Central memory CD8-positive, alpha-beta T cell (primary cell): ENCODE results near the gene DNMT3A.

ENCODE experiments used
- ATAC-seq: fragments of 150-1000 bp; cut with Tn5 transposase; replicated peaks from 2 replicates; pipeline ENCODE4 v1.10.0; 2022; ENCODE audit warnings: mild to moderate bottlenecking, moderate FRiP score, moderate number of reproducible peaks; ENCODE audit not compliant: poor library complexity, severe bottlenecking; ENCODE audit errors: extremely low read depth
- DNase-seq, 2 donors: peaks; one replicate each; pipeline ENCODE4 v3.0.0; 2021; ENCODE audit warnings: low spot score in 2 of 2
- H3K27ac Mint-ChIP-seq: one replicate; pipeline ENCODE4 v1.8.0; 2022; ENCODE audit warnings: low read depth, mild to moderate bottlenecking, moderate library complexity, mixed read lengths
- H3K27me3 Mint-ChIP-seq: one replicate; pipeline ENCODE4 v1.8.0; 2022; ENCODE audit warnings: mixed read lengths
- H3K36me3 Mint-ChIP-seq: one replicate; pipeline ENCODE4 v1.8.0; 2022; ENCODE audit warnings: mild to moderate bottlenecking, moderate library complexity, mixed read lengths; ENCODE audit not compliant: insufficient read depth
- H3K4me1 Mint-ChIP-seq: one replicate; pipeline ENCODE4 v1.8.0; 2022; ENCODE audit warnings: mixed read lengths
- H3K4me3 Mint-ChIP-seq: one replicate; pipeline ENCODE4 v1.8.0; 2022; ENCODE audit warnings: mild to moderate bottlenecking, moderate library complexity, mixed read lengths
- H3K9me3 Mint-ChIP-seq: one replicate; pipeline ENCODE4 v1.8.0; 2022; ENCODE audit warnings: mixed read lengths

Gene DNMT3A

GRCh38 chr2:25310965-25311864 is 30.5 kb downstream of the DNMT3A start:
- Mint-ChIP-seq H3K27ac (no peak overlapping the region), H3K9me3 (no peaks in the 10 kb centered on the region), H3K4me1 (peaks cover 40% of the 10 kb centered on the region), H3K4me3 (no peak overlapping the region), H3K27me3 (no peaks in the 10 kb centered on the region), H3K36me3 (peaks cover 1% of the 10 kb centered on the region)
- ATAC-seq (no peak), DNase-seq (no peak)

- H3K4me3 Mint-ChIP-seq = no peak overlapping the region
- ATAC-seq (no peak), DNase-seq (no peak)
- no peaks in the 10 kb centered on the region for H3K27me3 Mint-ChIP-seq
- peaks cover 41% of the 10 kb centered on the region for H3K4me1 Mint-ChIP-seq
- no peaks in the 10 kb centered on the region for H3K9me3 Mint-ChIP-seq
- H3K36me3 Mint-ChIP-seq = peaks cover 1% of the 10 kb centered on the region
- no peak overlapping the region for H3K27ac Mint-ChIP-seq
Observed at GRCh38 chr2:25310709-25310964, 31.1 kb downstream of the DNMT3A start.

DNA sequence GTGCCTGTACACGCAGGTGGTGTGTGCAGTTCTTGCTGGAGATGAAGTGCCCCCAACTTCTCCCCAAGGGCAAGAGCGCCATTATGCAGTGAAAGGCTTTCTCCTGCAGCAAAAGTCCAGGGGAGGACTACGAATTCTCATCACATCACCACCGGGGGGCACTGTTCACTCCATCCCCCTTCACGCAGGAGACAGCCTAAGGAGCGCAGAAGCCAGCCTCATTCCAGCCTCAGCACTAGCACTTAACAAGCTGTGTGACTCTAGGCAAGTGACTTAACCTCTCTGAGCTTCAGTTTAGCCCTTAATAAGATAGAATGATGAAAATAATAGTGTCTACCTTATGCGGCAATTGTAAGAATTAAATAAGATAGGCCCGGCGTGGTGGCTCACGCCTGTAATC is 32.3 kb downstream of the DNMT3A start:
- DNase-seq (peak; percentile 32 to 35), ATAC-seq (no peak)
- Mint-ChIP-seq H3K4me3 (no peak overlapping the region), H3K27ac (no peak overlapping the region), H3K9me3 (no peaks in the 10 kb centered on the region), H3K4me1 (peaks cover 43% of the 10 kb centered on the region), H3K36me3 (peaks cover 1% of the 10 kb centered on the region), H3K27me3 (no peaks in the 10 kb centered on the region)

- peak overlapping the region; percentile 11 for H3K27ac Mint-ChIP-seq
- H3K9me3 Mint-ChIP-seq = no peaks in the 10 kb centered on the region
- H3K36me3 Mint-ChIP-seq = peaks cover 1% of the 10 kb centered on the region
- H3K27me3 Mint-ChIP-seq = no peaks in the 10 kb centered on the region
- no peak for ATAC-seq
- H3K4me3 Mint-ChIP-seq = no peak overlapping the region
- H3K4me1 Mint-ChIP-seq = peaks cover 41% of the 10 kb centered on the region
- DNase-seq = no peak
Observed at GRCh38 chr2:25308599-25308998, 33.1 kb downstream of the DNMT3A start.

DNA sequence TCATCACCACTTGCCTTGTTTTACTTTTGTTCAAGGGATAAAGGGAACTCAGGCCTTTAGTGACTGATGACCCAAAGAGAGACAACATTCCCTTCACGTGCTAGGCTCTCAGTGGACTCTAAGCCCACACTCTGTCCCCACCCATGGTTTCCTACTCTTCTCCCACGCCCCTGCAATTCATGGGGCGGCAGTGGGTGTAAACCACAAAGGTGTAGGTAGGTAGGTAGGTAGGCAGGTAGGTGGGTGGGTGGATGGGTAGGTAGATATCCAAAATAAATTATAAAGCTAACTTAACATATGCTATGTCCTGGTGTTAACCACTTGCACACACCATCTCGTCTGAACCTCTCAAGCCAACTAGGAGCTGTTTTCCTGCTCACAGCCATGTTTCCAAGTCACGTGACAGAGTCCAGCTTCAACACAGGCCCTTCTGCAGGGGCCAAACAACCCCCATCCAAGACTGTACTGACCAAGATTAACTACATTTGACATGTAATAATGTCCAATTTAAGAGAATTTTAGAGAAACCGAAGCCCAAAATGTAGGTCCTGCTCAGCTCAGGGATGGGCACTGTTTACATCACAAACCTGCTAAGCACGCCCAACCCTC is 33.7 kb downstream of the DNMT3A start:
- Mint-ChIP-seq H3K4me1 (peaks cover 41% of the 10 kb centered on the region), H3K4me3 (no peak overlapping the region), H3K36me3 (peaks cover under 1% of the 10 kb centered on the region), H3K27me3 (no peaks in the 10 kb centered on the region), H3K27ac (peak overlapping the region; percentile 11), H3K9me3 (no peaks in the 10 kb centered on the region)
- DNase-seq (no peak), ATAC-seq (no peak)

DNA sequence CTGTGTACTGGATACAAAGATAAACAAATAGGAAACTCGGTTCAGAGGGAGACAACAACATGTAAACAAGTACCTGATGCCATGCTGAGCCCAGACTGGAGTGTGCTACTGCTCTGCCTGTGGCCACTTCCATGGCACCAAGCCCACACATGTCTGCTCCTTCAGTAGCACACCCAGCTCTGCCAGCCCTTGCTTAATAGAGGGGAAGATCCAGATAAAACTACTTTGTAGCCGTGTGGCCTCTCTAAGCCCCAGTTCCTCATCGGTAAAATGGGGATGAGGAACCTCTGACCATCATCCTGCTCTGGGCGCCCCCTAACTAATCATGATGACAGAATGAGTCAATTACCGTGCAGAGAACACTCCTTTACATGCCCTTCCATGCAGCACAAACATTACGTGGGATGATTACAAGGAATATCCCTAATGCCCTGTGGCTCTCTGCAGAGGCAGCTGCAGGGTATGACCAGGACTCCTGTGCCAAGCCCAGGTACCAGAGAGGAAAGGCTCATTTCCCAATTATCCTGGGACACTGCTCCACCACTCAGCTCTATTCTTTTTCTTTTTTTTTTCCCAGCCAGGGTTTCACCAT is 34.9 kb downstream of the DNMT3A start:
- Mint-ChIP-seq H3K4me1 (peaks cover 43% of the 10 kb centered on the region), H3K27ac (peak overlapping the region; percentile 29), H3K27me3 (no peaks in the 10 kb centered on the region), H3K9me3 (no peaks in the 10 kb centered on the region), H3K4me3 (no peak overlapping the region), H3K36me3 (no peaks in the 10 kb centered on the region)
- no peak for ATAC-seq
- DNase-seq = no peak

GRCh38 chr2:25305775-25306174 is 36.0 kb downstream of the DNMT3A start:
- Mint-ChIP-seq H3K9me3 (no peaks in the 10 kb centered on the region), H3K27me3 (no peaks in the 10 kb centered on the region), H3K4me1 (peaks cover 45% of the 10 kb centered on the region), H3K36me3 (no peaks in the 10 kb centered on the region), H3K27ac (no peak overlapping the region), H3K4me3 (no peak overlapping the region)
- ATAC-seq = no peak
- no peak for DNase-seq

- no peak for DNase-seq
- Mint-ChIP-seq H3K27me3 (no peaks in the 10 kb centered on the region), H3K9me3 (no peaks in the 10 kb centered on the region), H3K4me1 (peaks cover 39% of the 10 kb centered on the region), H3K4me3 (no peak overlapping the region), H3K36me3 (no peaks in the 10 kb centered on the region), H3K27ac (no peak overlapping the region)
- ATAC-seq = no peak
Observed at GRCh38 chr2:25304826-25305596, 36.7 kb downstream of the DNMT3A start.

GRCh38 chr2:25304321-25304720 is 37.4 kb downstream of the DNMT3A start:
- H3K27me3 Mint-ChIP-seq = no peaks in the 10 kb centered on the region
- no peak overlapping the region for H3K4me3 Mint-ChIP-seq
- peaks cover 39% of the 10 kb centered on the region for H3K4me1 Mint-ChIP-seq
- H3K9me3 Mint-ChIP-seq = no peaks in the 10 kb centered on the region
- H3K27ac Mint-ChIP-seq = no peak overlapping the region
- H3K36me3 Mint-ChIP-seq = no peaks in the 10 kb centered on the region
- ATAC-seq (no peak), DNase-seq (no peak)

DNA sequence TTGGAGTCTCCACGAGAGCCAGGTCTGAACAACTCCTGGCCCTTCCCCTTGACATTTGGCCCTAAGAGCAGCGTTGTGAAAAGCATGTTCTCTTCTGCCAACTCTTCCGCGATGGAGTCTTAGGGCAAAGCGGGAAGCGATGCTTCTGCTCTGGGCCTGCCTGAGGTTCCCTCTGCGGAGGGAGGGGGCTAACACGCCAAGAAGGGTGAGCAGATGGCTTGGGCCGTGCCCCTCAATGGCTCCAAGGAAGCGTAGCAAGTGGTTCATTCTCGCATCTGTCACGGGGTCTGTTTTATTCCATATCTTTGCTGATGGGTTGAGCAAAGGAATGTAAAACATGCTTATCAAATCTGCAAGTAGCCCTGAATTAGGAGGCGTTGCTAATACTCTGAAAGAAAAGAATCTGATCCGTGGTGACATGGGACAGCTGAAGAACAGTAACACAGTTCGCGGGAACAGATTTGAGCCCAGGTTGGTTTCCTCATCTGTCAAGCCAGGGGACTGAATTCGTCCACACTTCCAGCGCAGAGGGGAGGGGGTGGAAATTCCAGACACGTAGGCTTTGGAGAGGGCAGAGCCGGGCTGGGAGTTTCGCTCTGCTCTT is 38.0 kb downstream of the DNMT3A start:
- H3K4me1 Mint-ChIP-seq = peaks cover 38% of the 10 kb centered on the region
- ATAC-seq (no peak), DNase-seq (no peak)
- H3K4me3 Mint-ChIP-seq = no peak overlapping the region
- H3K27me3 Mint-ChIP-seq = no peaks in the 10 kb centered on the region
- no peaks in the 10 kb centered on the region for H3K36me3 Mint-ChIP-seq
- no peak overlapping the region for H3K27ac Mint-ChIP-seq
- no peaks in the 10 kb centered on the region for H3K9me3 Mint-ChIP-seq

- Mint-ChIP-seq H3K4me3 (no peak overlapping the region), H3K4me1 (peaks cover 32% of the 10 kb centered on the region), H3K9me3 (no peaks in the 10 kb centered on the region), H3K27me3 (no peaks in the 10 kb centered on the region), H3K36me3 (no peaks in the 10 kb centered on the region), H3K27ac (no peak overlapping the region)
- DNase-seq = no peak
- ATAC-seq = no peak
Observed at GRCh38 chr2:25302758-25303375, 38.9 kb downstream of the DNMT3A start.
